HepG2 (cell line): Measurements from ENCODE around the gene AMHR2. TPM values are rescaled to one million over a fixed set of nuclear protein-coding genes. Genes with fewer than 3 reads are reported as not detected.

Experiments used
- CSRNP2 ChIP-seq: sonication (generic); formaldehyde crosslinking; conservative IDR thresholded peaks from 2 replicates; pipeline ENCODE4 v1.8.0; 2022; ENCODE audit warnings: low read depth, missing genetic modification reagents
- FOXA1 ChIP-seq, 2 experiments: fragments of 450-650 bp in 1 of 2; sonication (generic) in 1 of 2; formaldehyde crosslinking in 1 of 2; IDR thresholded peaks; 2 replicates each; pipeline versions ENCODE4 v1.4.0 to v1.6.1; 2016 to 2020; ENCODE audit warnings: missing genetic modification reagents in 1 of 2
- HOXA7 ChIP-seq: sonication (generic); formaldehyde crosslinking; IDR thresholded peaks from 2 replicates; pipeline ENCODE4 v1.8.1; 2022; ENCODE audit warnings: mild to moderate bottlenecking, missing genetic modification reagents, moderate library complexity
- IRF9 ChIP-seq: sonication (generic); formaldehyde crosslinking; IDR thresholded peaks from 2 replicates; pipeline ENCODE4 v1.8.0; 2022; ENCODE audit warnings: missing genetic modification reagents, mild to moderate bottlenecking, borderline replicate concordance
- MED1 ChIP-seq: sonication (generic); formaldehyde crosslinking; IDR thresholded peaks from 2 replicates; pipeline ENCODE4 v1.4.0; 2020; ENCODE audit warnings: missing genetic modification reagents
- PRDM10 ChIP-seq: sonication (generic); formaldehyde crosslinking; IDR thresholded peaks from 2 replicates; pipeline ENCODE4 v1.4.0; 2020; ENCODE audit warnings: low read depth, missing genetic modification reagents
- PREB ChIP-seq: sonication (generic); formaldehyde crosslinking; IDR thresholded peaks from 2 replicates; pipeline ENCODE4 v1.4.0; 2020; ENCODE audit warnings: missing genetic modification reagents
- RAD51 ChIP-seq: fragments of 450-650 bp; IDR thresholded peaks from 2 replicates; pipeline ENCODE4 v1.6.1; 2016; ENCODE audit warnings: borderline replicate concordance
- SMC3 ChIP-seq: IDR thresholded peaks from 2 replicates; pipeline ENCODE4 v1.6.1; 2011; ENCODE audit warnings: low read length, improper control_type of control experiment
- SRY ChIP-seq: sonication (generic); formaldehyde crosslinking; IDR thresholded peaks from 2 replicates; pipeline ENCODE4 v1.8.0; 2022; ENCODE audit warnings: mild to moderate bottlenecking, missing genetic modification reagents
- TBX3 ChIP-seq: fragments of 450-650 bp; IDR thresholded peaks from 2 replicates; pipeline ENCODE4 v1.6.1; 2017; ENCODE audit warnings: antibody characterized with exemption, mild to moderate bottlenecking, inconsistent platforms, borderline replicate concordance
- ZBTB7B ChIP-seq: sonication (generic); formaldehyde crosslinking; IDR thresholded peaks from 2 replicates; pipeline ENCODE4 v1.4.0; 2020; ENCODE audit warnings: missing genetic modification reagents
- ZNF138 ChIP-seq: sonication (generic); formaldehyde crosslinking; IDR thresholded peaks from 2 replicates; pipeline ENCODE4 v1.5.0; 2020; ENCODE audit warnings: mild to moderate bottlenecking, low read depth, missing genetic modification reagents
- ZNF282 ChIP-seq: fragments of 450-650 bp; IDR thresholded peaks from 2 replicates; pipeline ENCODE4 v1.6.1; 2018; ENCODE audit not compliant: partially characterized antibody
- ZNF572 ChIP-seq: sonication (generic); formaldehyde crosslinking; IDR thresholded peaks from 2 replicates; pipeline ENCODE4 v1.5.1; 2020; ENCODE audit warnings: mild to moderate bottlenecking, missing genetic modification reagents
- ZNF879 ChIP-seq: sonication (generic); formaldehyde crosslinking; IDR thresholded peaks from 2 replicates; pipeline ENCODE4 v1.8.1; 2023; ENCODE audit warnings: missing genetic modification reagents
- polyA plus RNA-seq, 8 experiments: library from polyadenylated mRNA; depleted of rRNA in 3 of 8; stranded (reverse) in 7 of 8; unstranded in 1 of 8; fragments of >200 nt; fragmentation: Illumina TruSeq in 4 of 8; extraction: Trizol in 4 of 8; gene quantifications; 2 replicates each; pipeline versions ENCODE4 v1.2.1 to v1.2.3, GENCODE V29; 2011 to 2016; ENCODE audit warnings: low read depth in 4 of 8, missing spikeins in 1 of 8, mixed read lengths in 1 of 8; ENCODE audit not compliant: insufficient read depth in 1 of 8
- total RNA-seq, 5 experiments: library from RNA; depleted of rRNA; stranded (reverse); fragments of >200 nt; fragmentation: Illumina TruSeq; extraction: Trizol; gene quantifications; 2 replicates each; pipeline ENCODE4 v1.2.3, GENCODE V29; 2016; ENCODE audit warnings: low read depth in 1 of 5
- TF ChIP-seq, protein P1 (sequence below): sonication (generic); formaldehyde crosslinking; conservative IDR thresholded peaks from 2 replicates; pipeline ENCODE4 v1.4.0; 2020; ENCODE audit warnings: missing genetic modification reagents
- TF ChIP-seq, protein P2 (sequence below): sonication (generic); formaldehyde crosslinking; IDR thresholded peaks from 2 replicates; pipeline ENCODE4 v1.8.1; 2023; ENCODE audit warnings: missing genetic modification reagents, inconsistent platforms, borderline replicate concordance

The AMHR2 gene
- total and polyA plus RNA-seq, 2 of the 13 experiments (the other 11 are each of a cell fraction or from before 2014, with no cell fraction given): 0.24 to 0.58 TPM

GRCh38 chr12:53451661-53452158 is 28.1 kb downstream of the AMHR2 start, which contains the start of gene PCBP2 (continued):
- TF ChIP-seq PREB (CRISPR knock-in tag) (no peak), ZNF572 (CRISPR knock-in tag) (0 out of 2 replicates have a peak, but pooled peaks have one; percentile 43), ZNF879 (no peak), TBX3 (no peak), SRY (CRISPR knock-in tag) (no peak), MED1 (CRISPR knock-in tag) (peak; percentile 83), FOXA1 (IDR thresholded peaks at IDR 0.05) (no peak), FOXA1 (CRISPR knock-in tag; IDR thresholded peaks at IDR 0.05) (peak; percentile 47; the same call in 1 of the 2 replicates), ZNF282 (no peak), SMC3 (peak; percentile 22), ZBTB7B (peak; percentile 61; the same call in 1 of the 2 replicates), PRDM10 (CRISPR knock-in tag) (peak; percentile 75; the same call in 1 of the 2 replicates), IRF9 (CRISPR knock-in tag) (no peak), HOXA7 (CRISPR knock-in tag) (no peak), RAD51 (no peak), CSRNP2 (CRISPR knock-in tag) (no peak), ZNF138 (CRISPR knock-in tag) (no peak)
- TF ChIP-seq, protein P1, sequence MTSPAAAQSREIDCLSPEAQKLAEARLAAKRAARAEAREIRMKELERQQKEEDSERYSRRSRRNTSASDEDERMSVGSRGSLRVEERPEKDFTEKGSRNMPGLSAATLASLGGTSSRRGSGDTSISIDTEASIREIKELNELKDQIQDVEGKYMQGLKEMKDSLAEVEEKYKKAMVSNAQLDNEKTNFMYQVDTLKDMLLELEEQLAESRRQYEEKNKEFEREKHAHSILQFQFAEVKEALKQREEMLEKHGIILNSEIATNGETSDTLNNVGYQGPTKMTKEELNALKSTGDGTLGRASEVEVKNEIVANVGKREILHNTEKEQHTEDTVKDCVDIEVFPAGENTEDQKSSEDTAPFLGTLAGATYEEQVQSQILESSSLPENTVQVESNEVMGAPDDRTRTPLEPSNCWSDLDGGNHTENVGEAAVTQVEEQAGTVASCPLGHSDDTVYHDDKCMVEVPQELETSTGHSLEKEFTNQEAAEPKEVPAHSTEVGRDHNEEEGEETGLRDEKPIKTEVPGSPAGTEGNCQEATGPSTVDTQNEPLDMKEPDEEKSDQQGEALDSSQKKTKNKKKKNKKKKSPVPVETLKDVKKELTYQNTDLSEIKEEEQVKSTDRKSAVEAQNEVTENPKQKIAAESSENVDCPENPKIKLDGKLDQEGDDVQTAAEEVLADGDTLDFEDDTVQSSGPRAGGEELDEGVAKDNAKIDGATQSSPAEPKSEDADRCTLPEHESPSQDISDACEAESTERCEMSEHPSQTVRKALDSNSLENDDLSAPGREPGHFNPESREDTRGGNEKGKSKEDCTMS (CRISPR knock-in tag): no peak
- TF ChIP-seq, protein P2, sequence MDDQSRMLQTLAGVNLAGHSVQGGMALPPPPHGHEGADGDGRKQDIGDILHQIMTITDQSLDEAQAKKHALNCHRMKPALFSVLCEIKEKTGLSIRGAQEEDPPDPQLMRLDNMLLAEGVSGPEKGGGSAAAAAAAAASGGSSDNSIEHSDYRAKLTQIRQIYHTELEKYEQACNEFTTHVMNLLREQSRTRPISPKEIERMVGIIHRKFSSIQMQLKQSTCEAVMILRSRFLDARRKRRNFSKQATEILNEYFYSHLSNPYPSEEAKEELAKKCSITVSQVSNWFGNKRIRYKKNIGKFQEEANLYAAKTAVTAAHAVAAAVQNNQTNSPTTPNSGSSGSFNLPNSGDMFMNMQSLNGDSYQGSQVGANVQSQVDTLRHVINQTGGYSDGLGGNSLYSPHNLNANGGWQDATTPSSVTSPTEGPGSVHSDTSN: no peak
